Type B pancreatic cell (in vitro differentiated cells): ENCODE data around the gene PRPS1L1. TPM values are rescaled to one million over a fixed set of nuclear protein-coding genes. Genes with fewer than 3 reads are reported as not detected.

Experiments
- DNase-seq: peaks from one replicate; pipeline ENCODE4 v3.0.0; 2021; ENCODE audit warnings: mixed read lengths; ENCODE audit not compliant: unreplicated experiment; ENCODE audit errors: extremely low spot score
- H3K27ac Mint-ChIP-seq: 2 replicates; pipeline ENCODE4 v1.8.0; 2021; ENCODE audit warnings: mild to moderate bottlenecking, mixed read lengths
- H3K27me3 Mint-ChIP-seq: 2 replicates; pipeline ENCODE4 v1.8.0; 2021; ENCODE audit warnings: mixed read lengths
- H3K36me3 Mint-ChIP-seq: 2 replicates; pipeline ENCODE4 v1.8.0; 2021; ENCODE audit warnings: mixed read lengths
- H3K4me1 Mint-ChIP-seq: one replicate; pipeline ENCODE4 v1.8.0; 2021; ENCODE audit warnings: mixed read lengths; ENCODE audit not compliant: unreplicated experiment
- H3K4me3 Mint-ChIP-seq: 2 replicates; pipeline ENCODE4 v1.8.0; 2021; ENCODE audit warnings: mild to moderate bottlenecking, mixed read lengths
- H3K9me3 Mint-ChIP-seq: 2 replicates; pipeline ENCODE4 v1.8.0; 2021; ENCODE audit warnings: mixed read lengths
- total RNA-seq: library from RNA; stranded (reverse); gene quantifications from 2 replicates; pipeline ENCODE4 v1.2.1, GENCODE V29; 2021; ENCODE audit warnings: low replicate concordance
- TF ChIP-seq, protein P1 (sequence below): fragments of 200-600 bp; sonication (generic); conservative IDR thresholded peaks from 2 replicates; pipeline ENCODE4 v1.5.0; 2021; ENCODE audit warnings: antibody characterized with exemption, mild to moderate bottlenecking

Gene PRPS1L1
- total RNA-seq, 1 donor from 2014 or later: not detected

DNA sequence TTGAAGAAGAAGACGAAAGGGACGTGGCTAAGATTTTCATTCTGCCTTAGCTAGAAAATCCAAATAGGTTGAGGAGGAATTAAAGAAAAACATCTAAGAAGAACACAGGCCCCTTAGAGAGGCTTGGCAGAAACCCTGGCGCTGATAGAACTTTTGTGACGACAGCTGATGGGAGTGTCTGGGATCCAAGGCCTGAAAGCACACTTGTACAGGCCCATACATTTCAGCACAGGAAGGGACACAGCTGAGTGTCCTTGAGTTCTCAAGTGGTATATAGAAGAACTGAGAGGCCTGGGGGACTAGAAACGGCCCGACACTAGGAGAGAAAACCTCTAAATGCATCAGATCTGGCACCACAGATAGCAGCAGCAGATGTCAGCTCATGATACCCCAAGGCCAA is 39.5 kb downstream of the PRPS1L1 start:
- Mint-ChIP-seq H3K27me3 (no peaks in the 10 kb centered on the region), H3K9me3 (no peaks in the 10 kb centered on the region), H3K4me3 (no peak overlapping the region), H3K27ac (no peak overlapping the region), H3K4me1 (no peaks in the 10 kb centered on the region), H3K36me3 (no peaks in the 10 kb centered on the region)
- DNase-seq: no peak
- TF ChIP-seq, protein P1, sequence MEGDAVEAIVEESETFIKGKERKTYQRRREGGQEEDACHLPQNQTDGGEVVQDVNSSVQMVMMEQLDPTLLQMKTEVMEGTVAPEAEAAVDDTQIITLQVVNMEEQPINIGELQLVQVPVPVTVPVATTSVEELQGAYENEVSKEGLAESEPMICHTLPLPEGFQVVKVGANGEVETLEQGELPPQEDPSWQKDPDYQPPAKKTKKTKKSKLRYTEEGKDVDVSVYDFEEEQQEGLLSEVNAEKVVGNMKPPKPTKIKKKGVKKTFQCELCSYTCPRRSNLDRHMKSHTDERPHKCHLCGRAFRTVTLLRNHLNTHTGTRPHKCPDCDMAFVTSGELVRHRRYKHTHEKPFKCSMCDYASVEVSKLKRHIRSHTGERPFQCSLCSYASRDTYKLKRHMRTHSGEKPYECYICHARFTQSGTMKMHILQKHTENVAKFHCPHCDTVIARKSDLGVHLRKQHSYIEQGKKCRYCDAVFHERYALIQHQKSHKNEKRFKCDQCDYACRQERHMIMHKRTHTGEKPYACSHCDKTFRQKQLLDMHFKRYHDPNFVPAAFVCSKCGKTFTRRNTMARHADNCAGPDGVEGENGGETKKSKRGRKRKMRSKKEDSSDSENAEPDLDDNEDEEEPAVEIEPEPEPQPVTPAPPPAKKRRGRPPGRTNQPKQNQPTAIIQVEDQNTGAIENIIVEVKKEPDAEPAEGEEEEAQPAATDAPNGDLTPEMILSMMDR: no peak

DNA sequence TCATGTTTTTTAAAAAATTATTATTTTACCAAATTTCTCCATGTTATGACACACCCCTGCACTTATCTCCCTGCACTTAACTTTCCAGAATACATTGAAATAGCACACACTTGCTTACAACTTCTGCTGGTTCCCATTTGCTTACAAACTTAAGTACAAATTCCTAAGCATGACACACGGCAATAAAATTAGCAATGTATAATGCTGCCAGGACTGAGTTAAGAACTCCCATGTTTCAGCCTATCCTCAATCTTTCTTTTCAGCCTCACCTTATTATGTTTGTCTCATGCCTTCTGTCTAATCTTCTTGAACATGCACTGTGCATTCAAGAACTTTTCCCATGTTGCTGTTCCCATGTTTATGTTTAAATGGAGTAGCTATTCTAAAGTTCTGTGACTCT is 40.8 kb downstream of the PRPS1L1 start:
- Mint-ChIP-seq H3K36me3 (no peaks in the 10 kb centered on the region), H3K4me1 (no peaks in the 10 kb centered on the region), H3K27ac (no peak overlapping the region), H3K27me3 (no peaks in the 10 kb centered on the region), H3K9me3 (no peaks in the 10 kb centered on the region), H3K4me3 (no peak overlapping the region)
- TF ChIP-seq, protein P1: no peak
- no peak for DNase-seq

DNA sequence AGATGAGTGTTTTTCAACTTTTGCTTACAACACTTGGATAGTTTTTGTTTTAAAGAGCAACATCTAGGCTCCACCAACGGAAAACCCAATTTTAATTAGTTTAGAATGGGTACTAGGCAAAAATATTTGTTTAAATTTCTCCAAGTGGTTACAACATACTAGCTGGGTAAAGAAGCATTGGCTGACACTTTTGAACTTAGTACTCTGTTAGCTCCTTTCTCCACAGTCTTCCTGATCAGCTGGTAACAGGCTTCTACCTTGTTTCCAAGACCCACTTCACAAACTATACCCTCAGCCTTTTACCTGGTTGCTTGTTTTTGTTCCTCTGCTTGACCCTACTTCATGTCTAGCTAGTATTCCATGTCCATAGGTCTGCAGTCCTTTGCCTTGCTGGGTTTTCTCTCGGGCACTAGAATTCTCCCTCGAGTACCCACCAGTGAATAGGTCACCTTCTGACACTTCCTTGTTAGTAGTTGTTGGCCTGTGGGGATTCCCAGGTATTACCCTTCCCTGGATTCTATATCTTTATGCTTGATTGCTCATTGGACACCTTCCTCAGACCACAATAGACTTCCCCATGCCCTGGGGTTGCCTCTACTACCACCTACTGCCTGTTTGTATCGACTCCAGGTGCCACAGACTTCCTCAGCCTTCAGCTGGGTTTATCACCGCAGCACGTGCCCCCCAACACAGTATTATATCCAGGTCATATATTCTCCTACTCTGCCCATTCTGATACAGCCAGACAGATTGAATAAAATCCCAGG is 42.0 kb downstream of the PRPS1L1 start:
- H3K4me3 Mint-ChIP-seq: no peak overlapping the region
- no peaks in the 10 kb centered on the region for H3K27me3 Mint-ChIP-seq
- H3K27ac Mint-ChIP-seq: no peak overlapping the region
- H3K9me3 Mint-ChIP-seq: no peaks in the 10 kb centered on the region
- no peaks in the 10 kb centered on the region for H3K4me1 Mint-ChIP-seq
- DNase-seq: no peak
- no peaks in the 10 kb centered on the region for H3K36me3 Mint-ChIP-seq
- TF ChIP-seq, protein P1: no peak

DNA sequence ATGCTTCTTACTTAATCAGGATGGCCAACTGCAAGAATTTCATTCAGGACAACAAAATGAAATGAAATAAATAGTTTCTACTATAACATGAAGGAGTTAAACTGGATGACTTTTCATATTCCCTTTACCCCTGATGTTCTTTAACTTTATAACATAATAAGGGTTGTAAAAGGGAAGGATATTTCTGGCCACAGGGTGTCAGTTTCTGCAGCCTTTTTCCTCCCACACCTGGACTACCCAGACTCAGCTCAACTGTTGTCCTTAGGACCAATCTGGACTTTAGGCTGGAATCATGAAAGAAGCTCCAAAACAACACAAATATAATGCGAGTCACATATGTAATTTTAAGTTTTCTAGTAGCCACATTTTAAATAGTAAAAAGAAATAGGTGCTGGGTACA is 43.4 kb downstream of the PRPS1L1 start:
- Mint-ChIP-seq H3K36me3 (no peaks in the 10 kb centered on the region), H3K4me1 (no peaks in the 10 kb centered on the region), H3K4me3 (no peak overlapping the region), H3K27me3 (no peaks in the 10 kb centered on the region), H3K27ac (no peak overlapping the region), H3K9me3 (no peaks in the 10 kb centered on the region)
- no peak for DNase-seq
- TF ChIP-seq, protein P1: no peak

DNA sequence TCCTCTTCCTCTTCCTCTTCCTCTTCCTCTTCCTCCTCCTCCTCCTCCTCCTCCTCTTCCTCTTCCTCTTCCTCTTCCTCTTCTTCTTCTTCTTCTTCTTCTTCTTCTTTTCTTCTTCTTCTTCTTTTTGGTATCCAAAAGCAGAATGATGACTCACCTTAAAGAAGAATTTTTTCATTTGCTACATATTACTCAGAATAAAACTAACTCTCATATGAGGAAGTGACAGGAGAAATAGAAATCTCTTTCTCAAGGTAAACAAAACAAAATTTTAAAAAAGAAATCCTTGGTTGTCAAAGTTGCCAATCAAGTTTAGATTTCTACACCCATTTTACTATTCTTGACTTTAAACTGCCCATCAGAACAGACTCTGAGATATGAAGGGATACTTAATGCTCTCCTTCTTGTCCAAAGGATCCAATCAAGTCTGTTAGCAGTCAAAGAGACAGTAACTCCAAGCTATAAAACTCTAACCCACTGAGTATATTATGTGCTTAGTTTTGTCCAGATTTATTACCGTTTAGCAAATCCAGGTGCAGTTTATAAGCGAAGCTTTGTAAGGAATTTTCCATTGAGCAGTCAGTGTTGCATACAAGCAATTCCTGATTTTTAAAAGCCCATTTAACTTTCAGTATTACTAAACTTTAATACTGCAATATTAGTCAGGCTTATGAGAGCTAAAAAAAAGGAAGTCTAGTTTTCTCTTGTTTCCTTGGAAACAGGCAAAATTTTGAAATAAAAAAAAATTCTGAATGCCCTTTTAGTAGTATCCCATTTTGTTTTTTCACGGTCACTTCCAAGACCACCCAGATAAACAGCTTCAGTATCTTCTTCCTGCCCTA is 44.2 kb downstream of the PRPS1L1 start:
- no peak overlapping the region for H3K4me3 Mint-ChIP-seq
- TF ChIP-seq, protein P1: no peak
- H3K27me3 Mint-ChIP-seq: no peaks in the 10 kb centered on the region
- DNase-seq: no peak
- no peaks in the 10 kb centered on the region for H3K36me3 Mint-ChIP-seq
- H3K4me1 Mint-ChIP-seq: no peaks in the 10 kb centered on the region
- no peaks in the 10 kb centered on the region for H3K9me3 Mint-ChIP-seq
- H3K27ac Mint-ChIP-seq: no peak overlapping the region
